IMR-90 (cell line): Measurements from ENCODE around the gene HERC4.

Source experiments
- CTCF ChIP-seq: conservative IDR thresholded peaks from 2 replicates; pipeline ENCODE4 v1.5.1; 2012; ENCODE audit warnings: mild to moderate bottlenecking, low read depth, low read length, improper control_type of control experiment
- NFE2L2 ChIP-seq: fragments of 150-350 bp; IDR thresholded peaks from 2 replicates; pipeline ENCODE4 v1.6.1; 2016; ENCODE audit warnings: low read depth, mild to moderate bottlenecking, low read length
- POLR2A ChIP-seq: IDR thresholded peaks from 2 replicates; pipeline ENCODE4 v1.6.1; 2012; ENCODE audit warnings: mild to moderate bottlenecking, low read depth, low read length
- RAD21 ChIP-seq: IDR thresholded peaks from 2 replicates; pipeline ENCODE4 v1.6.1; 2012; ENCODE audit warnings: low read length, improper control_type of control experiment
- SMC3 ChIP-seq: fragments of 150-350 bp; IDR thresholded peaks from 2 replicates; pipeline ENCODE4 v1.6.1; 2016; ENCODE audit warnings: low read depth, mild to moderate bottlenecking, antibody characterized with exemption, low read length, moderate library complexity

GRCh38 chr10:67884313-67884841, 190.7 kb downstream of the HERC4 start, which contains the start of gene SIRT1:
- TF ChIP-seq POLR2A (peak; percentile 98), CTCF (no peak), RAD21 (no peak), NFE2L2 (no peak), SMC3 (no peak)
